K562 (cell line): ENCODE results near the gene LSM14B. TPM values are rescaled to one million over a fixed set of nuclear protein-coding genes. Genes with fewer than 3 reads are reported as not detected.

Source experiments
- ATAC-seq: fragments of 200-7000 bp; cut with Tn5 transposase; 3 replicates; pipeline ENCODE4 v1.9.1; 2020; ENCODE audit warnings: moderate library complexity
- BruUV-seq: library from RNA; stranded (reverse); fragments of 400-500 nt; replicated peaks from 2 replicates; lab custom pipeline; 2021; lab: Mats Ljungman, UMichigan
- CTCF ChIA-PET: fragments of 300-600 bp; formaldehyde crosslinking; extraction: SDS; loops from one replicate; lab custom pipeline; 2021; ENCODE audit warnings: low intra/inter-chr PET ratio; lab: Yijun Ruan, JAX
- POLR2A ChIA-PET: fragments of 300-600, 350-650 bp; sonication (Branson Sonifier 250); formaldehyde crosslinking; extraction: SDS; loops from one replicate; lab custom pipeline; 2021; ENCODE audit warnings: antibody characterized with exemption, inconsistent platforms; lab: Yijun Ruan, JAX
- DNase-seq, 4 experiments: peaks; one replicate each; pipeline versions ENCODE4 v3.0.0 to v3.0.0-alpha.2; 2011 to 2018; ENCODE audit warnings: low spot score in 3 of 4, mixed read lengths in 3 of 4; ENCODE audit errors: extremely low read depth in 1 of 4
- FAIRE-seq: peaks from 2 replicates; lab custom pipeline; 2011; peaks lifted over from hg19 to GRCh38; lab: Jason Lieb, UNC
- H2AFZ ChIP-seq: 2 replicates; pipeline ENCODE4 v1.6.0; 2011; ENCODE audit warnings: low read depth, low read length, control low read depth, inconsistent platforms
- H3K27ac ChIP-seq: fragments of 200-600 bp; 3 replicates; pipeline ENCODE4 v1.8.0; 2011; ENCODE audit warnings: low read depth, mild to moderate bottlenecking, control low read depth, inconsistent platforms, low read length, moderate library complexity, mixed read lengths; ENCODE audit errors: extremely low read depth
- H3K27me3 ChIP-seq, 2 experiments: fragments of 300-600 bp in 1 of 2; 2 replicates in 1 of 2; 3 replicates in 1 of 2; pipeline versions ENCODE4 v1.6.0 to v1.8.0; 2011; ENCODE audit warnings: inconsistent platforms in 2 of 2, low read length in 2 of 2, mild to moderate bottlenecking in 1 of 2, mixed read lengths in 1 of 2, moderate library complexity in 1 of 2; ENCODE audit not compliant: control insufficient read depth in 2 of 2, insufficient read depth in 2 of 2
- H3K36me3 ChIP-seq: fragments of 300-600 bp; 3 replicates; pipeline ENCODE4 v1.8.0; 2011; ENCODE audit warnings: mild to moderate bottlenecking, low read length, inconsistent platforms; ENCODE audit not compliant: control insufficient read depth, insufficient read depth
- H3K4me1 ChIP-seq, 2 experiments: fragments of 200-600 bp in 1 of 2; replicated peaks in 1 of 2; 2 replicates in 1 of 2; 3 replicates in 1 of 2; pipeline versions ENCODE4 v1.5.1 to v1.8.0; 2011; ENCODE audit warnings: inconsistent platforms in 2 of 2, low read length in 2 of 2, mild to moderate bottlenecking in 1 of 2, mixed read lengths in 1 of 2, moderate library complexity in 1 of 2; ENCODE audit not compliant: control insufficient read depth in 2 of 2, insufficient read depth in 2 of 2
- H3K4me2 ChIP-seq: 2 replicates; pipeline ENCODE4 v1.6.1; 2011; ENCODE audit warnings: low read length, control low read depth, inconsistent platforms, mixed read lengths; ENCODE audit not compliant: insufficient read depth
- H3K4me3 ChIP-seq: fragments of 200-600 bp; sonication (generic), shearing (Covaris generic); 2 replicates; pipeline ENCODE4 v1.5.1; 2016; ENCODE audit warnings: control low read depth, inconsistent platforms
- H3K79me2 ChIP-seq: fragments of 200-600 bp; 3 replicates; pipeline ENCODE4 v1.8.0; 2011; ENCODE audit warnings: low read length, inconsistent platforms; ENCODE audit not compliant: control insufficient read depth, insufficient read depth
- H3K9ac ChIP-seq, 2 experiments: 2 replicates each; pipeline versions ENCODE4 v1.6.0 to v1.6.1; 2011; ENCODE audit warnings: low read depth in 2 of 2, low read length in 2 of 2, control low read depth in 1 of 2, inconsistent platforms in 1 of 2, mild to moderate bottlenecking in 1 of 2, mixed read lengths in 1 of 2; ENCODE audit not compliant: insufficient read depth in 1 of 2
- H3K9me1 ChIP-seq: one replicate; pipeline ENCODE4 v1.6.0; 2011; ENCODE audit warnings: inconsistent platforms, mild to moderate bottlenecking, low read length, moderate library complexity; ENCODE audit not compliant: control insufficient read depth, insufficient read depth
- H3K9me3 ChIP-seq: replicated peaks from 2 replicates; pipeline ENCODE4 v1.5.1; 2011; ENCODE audit warnings: low read depth, low read length, inconsistent platforms; ENCODE audit not compliant: control insufficient read depth, insufficient read depth
- H4K20me1 ChIP-seq: replicated peaks from 2 replicates; pipeline ENCODE4 v1.6.1; 2011; ENCODE audit warnings: low read length, inconsistent platforms, mixed read lengths; ENCODE audit not compliant: control insufficient read depth, insufficient read depth
- CREB5 ChIP-seq: fragments of 250-450 bp; sonication (Bioruptor Pico); IDR thresholded peaks from 2 replicates; pipeline ENCODE4 v1.5.0; 2020; ENCODE audit warnings: mild to moderate bottlenecking
- ILK ChIP-seq: fragments of 450-650 bp; IDR thresholded peaks from 2 replicates; pipeline ENCODE4 v1.6.1; 2016; ENCODE audit warnings: missing genetic modification characterization, low read depth, mild to moderate bottlenecking, missing compliant biosample characterization, moderate library complexity, borderline replicate concordance
- MCM2 ChIP-seq: fragments of 450-650 bp; IDR thresholded peaks from 2 replicates; pipeline ENCODE4 v1.6.1; 2017; ENCODE audit warnings: low read depth, mild to moderate bottlenecking
- POLR2AphosphoS5 ChIP-seq: IDR thresholded peaks from 2 replicates; pipeline ENCODE4 v1.6.1; 2011; ENCODE audit warnings: mild to moderate bottlenecking, low read depth, low read length, moderate library complexity; ENCODE audit not compliant: control insufficient read depth, insufficient read depth
- POLR2G ChIP-seq: fragments of 200-400 bp; formaldehyde crosslinking; IDR thresholded peaks from 2 replicates; pipeline ENCODE4 v1.6.1; 2017; ENCODE audit warnings: low read depth, mild to moderate bottlenecking, antibody characterized with exemption, low read length, moderate library complexity
- SUPT5H ChIP-seq: fragments of 450-650 bp; IDR thresholded peaks from 2 replicates; pipeline ENCODE4 v1.6.1; 2016
- TAF7 ChIP-seq: fragments of 450-650 bp; IDR thresholded peaks from 2 replicates; pipeline ENCODE4 v1.6.1; 2016; ENCODE audit warnings: missing genetic modification characterization, missing compliant biosample characterization
- TFAM ChIP-seq: fragments of 250-450 bp; sonication (Bioruptor Pico); conservative IDR thresholded peaks from 2 replicates; pipeline ENCODE4 v1.5.0; 2021; ENCODE audit warnings: mild to moderate bottlenecking, moderate library complexity
- U2AF1 ChIP-seq: fragments of 200-400 bp; formaldehyde crosslinking; optimal IDR thresholded peaks from 2 replicates; pipeline ENCODE3; 2017; ENCODE audit warnings: mild to moderate bottlenecking, low read depth, low read length, moderate library complexity
- ZNF398 ChIP-seq: fragments of 250-450 bp; sonication (Bioruptor Pico); IDR thresholded peaks from 2 replicates; pipeline ENCODE4 v1.8.0; 2021; ENCODE audit warnings: moderate library complexity, mild to moderate bottlenecking, inconsistent platforms
- ZNF431 ChIP-seq: sonication (generic); formaldehyde crosslinking; IDR thresholded peaks from 2 replicates; pipeline ENCODE4 v1.8.0; 2022; ENCODE audit warnings: mild to moderate bottlenecking, missing genetic modification reagents
- WGBS: fragments of 100-300 bp; shearing (Covaris generic); methylation state at CpG from one replicate; pipeline ENCODE4 v1.1.6; 2016; ENCODE audit warnings: low coverage, mixed read lengths; ENCODE audit not compliant: insufficient coverage; ENCODE audit errors: missing lambda C conversion rate; 5-methylcytosine and 5-hydroxymethylcytosine counted together
- in situ Hi-C: fragments of 300-500 bp; cut with MboI; formaldehyde crosslinking; loops from 4 replicates; pipeline ENCODE4 v1.15.0; 2018; ENCODE audit warnings: inconsistent platforms, mixed read lengths
- intact Hi-C: fragments of 100-400 bp; cut with micrococcal nuclease; formaldehyde crosslinking; loops from 2 replicates; pipeline ENCODE4 v1.14.2; 2022
- polyA plus RNA-seq, 8 experiments: library from polyadenylated mRNA; depleted of rRNA in 4 of 8; stranded (reverse) in 5 of 8; unstranded in 3 of 8; fragments of >200 nt; fragmentation: Nextera tagmentation in 2 of 8; fragmentation: Illumina TruSeq in 1 of 8; extraction: Ambion mirVana in 2 of 8; extraction: Trizol in 1 of 8; gene quantifications; 2 replicates each; pipeline versions ENCODE4 v1.2.1 to v1.2.3, GENCODE V29; 2011 to 2014; ENCODE audit warnings: inconsistent platforms in 1 of 8, missing spikeins in 1 of 8
- total RNA-seq, 7 experiments: library from RNA; depleted of rRNA in 6 of 7; stranded (reverse); fragments of >200 nt in 6 of 7; fragmentation: Illumina TruSeq in 2 of 7; extraction: Trizol in 2 of 7; gene quantifications; 2 replicates each; pipeline versions ENCODE4 v1.2.1 to v1.2.3, GENCODE V29; 2011 to 2021; ENCODE audit warnings: low replicate concordance in 1 of 7
- TF ChIP-seq, protein P1 (sequence below): sonication (generic); formaldehyde crosslinking; IDR thresholded peaks from 2 replicates; pipeline ENCODE4 v1.8.0; 2022; ENCODE audit warnings: mild to moderate bottlenecking, missing genetic modification reagents, borderline replicate concordance
- TF ChIP-seq, protein P2 (sequence below): fragments of 250-450 bp; sonication (Bioruptor Pico); IDR thresholded peaks from 2 replicates; pipeline ENCODE4 v1.5.0; 2021; ENCODE audit warnings: mild to moderate bottlenecking, borderline replicate concordance

The LSM14B gene
- total and polyA plus RNA-seq, 9 of the 15 experiments (the other 6 are each of a cell fraction or from before 2014, with no cell fraction given) = 0.66 to 36.0 (median 20.2) TPM

GRCh38 chr20:62135573-62136266, 13.4 kb downstream of the LSM14B start:
- Histone ChIP-seq H3K9me3 (no peaks in the 10 kb centered on the region), H3K79me2 (peaks cover 21% of the 10 kb centered on the region), H3K9me1 (no peaks in the 10 kb centered on the region), H2AFZ (no peak overlapping the region), H3K27me3 (no peaks in the 10 kb centered on the region), H3K9ac (no peak overlapping the region), H3K4me1 (peaks cover 0 to 6% of the 10 kb centered on the region in 2 experiments; a peak in 1 of 5 replicates), H3K36me3 (peaks cover 99% of the 10 kb centered on the region), H3K27ac (no peak overlapping the region), H3K4me3 (no peak overlapping the region), H3K4me2 (no peak overlapping the region), H4K20me1 (peaks cover 24% of the 10 kb centered on the region)
- intact Hi-C loops (no loop called here), in situ Hi-C loops (loop anchor here (5.0 kb wide), 1 partner anchor 113 kb away; no protein-coding TSS in a partner anchor)
- CTCF ChIA-PET = interaction anchor here (1.8 kb wide), 1 partner anchor 125 kb away, joined by 13 read pairs; no protein-coding TSS in a partner anchor
- FAIRE-seq (no peak), DNase-seq (no peak), ATAC-seq (no peak; the same call in 1 of the 3 replicates)
- no TSS peak for BruUV-seq
- WGBS = 87% methylated on average over 8 of the region's 8 CpGs
- POLR2A ChIA-PET = interaction anchor here (0.5 to 7.8 kb wide), 9 partner anchors 9 to 110 kb away, joined by 3 to 78 read pairs (median 4); partner anchors contain the start of gene LSM14B
- TF ChIP-seq TFAM (CRISPR knock-in tag) (no peak), TAF7 (no peak), ILK (no peak), POLR2G (peak; percentile 29; the same call in 1 of the 2 replicates), ZNF398 (no peak), POLR2AphosphoS5 (0 out of 2 replicates have a peak, but pooled peaks have one; percentile 16), CREB5 (CRISPR knock-in tag) (no peak), ZNF431 (CRISPR knock-in tag) (0 out of 2 replicates have a peak, but pooled peaks have one; percentile 38), SUPT5H (peak; percentile 60), MCM2 (no peak), U2AF1 (no peak)
- TF ChIP-seq, protein P1, sequence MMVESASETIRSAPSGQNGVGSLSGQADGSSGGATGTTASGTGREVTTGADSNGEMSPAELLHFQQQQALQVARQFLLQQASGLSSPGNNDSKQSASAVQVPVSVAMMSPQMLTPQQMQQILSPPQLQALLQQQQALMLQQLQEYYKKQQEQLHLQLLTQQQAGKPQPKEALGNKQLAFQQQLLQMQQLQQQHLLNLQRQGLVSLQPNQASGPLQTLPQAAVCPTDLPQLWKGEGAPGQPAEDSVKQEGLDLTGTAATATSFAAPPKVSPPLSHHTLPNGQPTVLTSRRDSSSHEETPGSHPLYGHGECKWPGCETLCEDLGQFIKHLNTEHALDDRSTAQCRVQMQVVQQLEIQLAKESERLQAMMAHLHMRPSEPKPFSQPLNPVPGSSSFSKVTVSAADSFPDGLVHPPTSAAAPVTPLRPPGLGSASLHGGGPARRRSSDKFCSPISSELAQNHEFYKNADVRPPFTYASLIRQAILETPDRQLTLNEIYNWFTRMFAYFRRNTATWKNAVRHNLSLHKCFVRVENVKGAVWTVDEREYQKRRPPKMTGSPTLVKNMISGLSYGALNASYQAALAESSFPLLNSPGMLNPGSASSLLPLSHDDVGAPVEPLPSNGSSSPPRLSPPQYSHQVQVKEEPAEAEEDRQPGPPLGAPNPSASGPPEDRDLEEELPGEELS (CRISPR knock-in tag) = no peak
- TF ChIP-seq, protein P2, sequence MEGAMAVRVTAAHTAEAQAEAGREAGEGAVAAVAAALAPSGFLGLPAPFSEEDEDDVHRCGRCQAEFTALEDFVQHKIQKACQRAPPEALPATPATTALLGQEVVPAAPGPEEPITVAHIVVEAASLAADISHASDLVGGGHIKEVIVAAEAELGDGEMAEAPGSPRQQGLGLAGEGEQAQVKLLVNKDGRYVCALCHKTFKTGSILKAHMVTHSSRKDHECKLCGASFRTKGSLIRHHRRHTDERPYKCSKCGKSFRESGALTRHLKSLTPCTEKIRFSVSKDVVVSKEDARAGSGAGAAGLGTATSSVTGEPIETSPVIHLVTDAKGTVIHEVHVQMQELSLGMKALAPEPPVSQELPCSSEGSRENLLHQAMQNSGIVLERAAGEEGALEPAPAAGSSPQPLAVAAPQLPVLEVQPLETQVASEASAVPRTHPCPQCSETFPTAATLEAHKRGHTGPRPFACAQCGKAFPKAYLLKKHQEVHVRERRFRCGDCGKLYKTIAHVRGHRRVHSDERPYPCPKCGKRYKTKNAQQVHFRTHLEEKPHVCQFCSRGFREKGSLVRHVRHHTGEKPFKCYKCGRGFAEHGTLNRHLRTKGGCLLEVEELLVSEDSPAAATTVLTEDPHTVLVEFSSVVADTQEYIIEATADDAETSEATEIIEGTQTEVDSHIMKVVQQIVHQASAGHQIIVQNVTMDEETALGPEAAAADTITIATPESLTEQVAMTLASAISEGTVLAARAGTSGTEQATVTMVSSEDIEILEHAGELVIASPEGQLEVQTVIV = no peak
